ENCODE results near the gene CELF1. TPM values are rescaled to one million over a fixed set of nuclear protein-coding genes. Genes with fewer than 3 reads are reported as not detected.

CELF1 gene
- total and polyA plus RNA-seq, 2 experiments from 2014 or later, result 124 to 233 TPM

DNA sequence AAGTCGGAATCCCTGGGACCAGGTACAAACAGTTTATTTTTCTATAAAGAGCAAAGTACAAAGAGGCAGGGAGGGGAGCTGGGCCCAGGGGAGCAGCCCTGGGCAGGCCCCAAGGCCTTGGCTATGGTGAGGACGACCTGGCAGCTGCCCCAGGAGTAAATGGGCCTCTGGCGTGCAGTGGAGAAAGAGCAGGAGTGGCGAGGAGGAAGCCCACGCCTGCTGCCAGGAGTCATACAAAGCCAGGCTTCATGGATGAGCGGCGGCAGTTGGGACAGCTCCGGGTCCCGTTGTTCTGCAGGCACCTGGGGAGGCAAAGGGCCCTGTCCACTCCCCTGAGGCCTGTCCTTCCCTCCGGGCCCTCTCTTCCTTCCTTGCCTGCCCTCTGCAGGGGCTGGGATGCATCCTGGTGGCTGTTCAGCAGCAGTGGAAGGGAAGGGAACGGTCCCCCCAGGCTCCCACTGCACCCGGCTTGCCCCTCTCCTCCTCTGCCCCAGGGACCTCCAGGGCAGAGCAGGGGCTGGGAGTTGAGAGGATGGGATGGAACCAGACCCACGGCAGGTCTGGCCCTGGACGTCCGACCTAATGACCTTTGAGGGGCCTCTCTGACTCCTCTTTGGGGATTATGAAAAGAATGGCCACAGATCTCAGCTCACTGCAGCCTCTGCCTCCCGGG lies 115.0 kb downstream of the CELF1 start:
- Histone ChIP-seq H3K4me3 (no peak overlapping the region), H2AFZ (no peak overlapping the region), H3F3A (replicated peaks; ENCODE audit: low read depth) (no peaks in the 10 kb centered on the region), H3K4me1 (ENCODE audit: insufficient read depth) (no peaks in the 10 kb centered on the region), H3K79me2 (replicated peaks; ENCODE audit: insufficient read depth) (no peaks in the 10 kb centered on the region), H3K27me3 (ENCODE audit: insufficient read depth) (no peaks in the 10 kb centered on the region), H3K9me2 (ENCODE audit: insufficient read depth) (no peaks in the 10 kb centered on the region), H3K36me3 (ENCODE audit: insufficient read depth) (no peaks in the 10 kb centered on the region), H4K20me1 (replicated peaks; ENCODE audit: insufficient read depth) (no peaks in the 10 kb centered on the region), H3K27ac (ENCODE audit: low read depth) (no peak overlapping the region), H3K4me2 (no peak overlapping the region)
- TF ChIP-seq POLR2AphosphoS5 (IDR thresholded peaks at IDR 0.05; ENCODE audit: low read depth) (no peak), NANOG (IDR thresholded peaks at IDR 0.05; ENCODE audit: borderline replicate concordance) (no peak), EZH2 (IDR thresholded peaks at IDR 0.05; ENCODE audit: low read depth, unreplicated experiment) (no peak), CTCF (conservative IDR thresholded peaks at IDR 0.05; ENCODE audit: low read depth in 2 of 2) (0 out of 4 replicates have a peak, but pooled peaks of 1 of the 2 experiments have one; percentile 5), REST (IDR thresholded peaks at IDR 0.05; ENCODE audit: unreplicated experiment) (no peak)
- no peaks in the 10 kb centered on the region; the same call in 2 of the 3 replicates for H3K9me3 Mint-ChIP-seq
- ATAC-seq (peak; percentile 23; the same call in 2 of the 3 replicates), DNase-seq (ENCODE audit: low spot score) (no peak)
- no peaks in the 10 kb centered on the region for H3K36me3 Mint-ChIP-seq (ENCODE audit: low read depth)
- H3K4me3 Mint-ChIP-seq, result no peak overlapping the region
- H3K27me3 Mint-ChIP-seq (ENCODE audit: insufficient read depth, low read depth, poor library complexity), result peaks cover 2% of the 10 kb centered on the region
- no peak overlapping the region for H3K27ac Mint-ChIP-seq
- H3K4me1 Mint-ChIP-seq, result no peaks in the 10 kb centered on the region

DNA sequence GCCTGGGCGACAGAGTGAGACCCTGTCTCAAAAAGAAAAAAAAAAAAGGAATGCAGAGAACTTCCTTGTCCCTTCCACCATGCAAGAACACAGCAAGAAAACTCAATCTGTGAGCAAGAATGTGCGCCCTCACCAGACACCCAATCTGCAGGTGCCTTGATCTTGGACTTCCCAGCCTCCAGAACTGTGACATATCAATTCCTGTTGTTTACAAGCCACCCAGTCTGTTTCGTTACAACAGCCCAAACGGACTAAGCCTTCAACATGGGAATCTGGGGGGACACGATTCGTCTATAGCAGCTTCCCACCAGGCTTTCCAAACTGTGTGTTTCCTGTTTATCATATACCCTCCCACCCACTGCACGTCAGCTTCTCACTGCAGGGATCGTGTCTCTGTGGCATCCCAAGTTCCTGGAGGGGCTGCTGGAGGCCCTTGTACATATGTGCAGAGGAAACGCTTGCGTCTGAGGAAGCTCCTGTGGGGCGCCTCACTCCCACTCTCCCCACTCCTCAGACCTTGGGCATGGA lies 115.7 kb downstream of the CELF1 start:
- DNase-seq (ENCODE audit: low spot score), result no peak
- Histone ChIP-seq H3K27ac (ENCODE audit: low read depth) (no peak overlapping the region), H3K4me2 (no peak overlapping the region), H3K9me2 (ENCODE audit: insufficient read depth) (no peaks in the 10 kb centered on the region), H3K27me3 (ENCODE audit: insufficient read depth) (no peaks in the 10 kb centered on the region), H3K4me1 (ENCODE audit: insufficient read depth) (no peaks in the 10 kb centered on the region), H3K79me2 (replicated peaks; ENCODE audit: insufficient read depth) (no peaks in the 10 kb centered on the region), H2AFZ (no peak overlapping the region), H3F3A (replicated peaks; ENCODE audit: low read depth) (no peaks in the 10 kb centered on the region), H3K36me3 (ENCODE audit: insufficient read depth) (no peaks in the 10 kb centered on the region), H3K4me3 (no peak overlapping the region), H4K20me1 (replicated peaks; ENCODE audit: insufficient read depth) (no peaks in the 10 kb centered on the region)
- Mint-ChIP-seq H3K27me3 (ENCODE audit: insufficient read depth, low read depth, poor library complexity) (peaks cover 2% of the 10 kb centered on the region), H3K27ac (no peak overlapping the region), H3K36me3 (ENCODE audit: low read depth) (no peaks in the 10 kb centered on the region), H3K9me3 (no peaks in the 10 kb centered on the region; the same call in 2 of the 3 replicates), H3K4me1 (no peaks in the 10 kb centered on the region), H3K4me3 (no peak overlapping the region)
- ATAC-seq, result no peak
- TF ChIP-seq ZNF114 (CRISPR knock-in tag; IDR thresholded peaks at IDR 0.05) (no peak), CREB1 (CRISPR knock-in tag; IDR thresholded peaks at IDR 0.05; ENCODE audit: low read depth) (no peak), STAT1 (IDR thresholded peaks at IDR 0.05; ENCODE audit: unreplicated experiment) (no peak), NANOG (IDR thresholded peaks at IDR 0.05; ENCODE audit: borderline replicate concordance) (no peak), ZNF331 (CRISPR knock-in tag; IDR thresholded peaks at IDR 0.05; ENCODE audit: low read depth) (no peak), EZH2 (IDR thresholded peaks at IDR 0.05; ENCODE audit: low read depth, unreplicated experiment) (no peak), ETS1 (IDR thresholded peaks at IDR 0.05) (no peak)

Measured in GM23338 (cell line).